HG03558 (cell line): ENCODE results near the gene FRMD4A.
A peak's percentile ranks its signal among the peaks of the same experiment; 100 is the strongest.
"Not testable (repeated sequence)": the region's sequence is repeated elsewhere in the genome, so short reads cannot be mapped to it uniquely, and the experiment has no call there.

ENCODE experiments used
- ATAC-seq: cut with Tn5 transposase; IDR thresholded peaks from one replicate; pipeline ENCODE4 v1.9.1; 2021; ENCODE audit warnings: moderate number of reproducible peaks; ENCODE audit not compliant: unreplicated experiment; ENCODE audit errors: extremely low read depth

FRMD4A gene

DNA sequence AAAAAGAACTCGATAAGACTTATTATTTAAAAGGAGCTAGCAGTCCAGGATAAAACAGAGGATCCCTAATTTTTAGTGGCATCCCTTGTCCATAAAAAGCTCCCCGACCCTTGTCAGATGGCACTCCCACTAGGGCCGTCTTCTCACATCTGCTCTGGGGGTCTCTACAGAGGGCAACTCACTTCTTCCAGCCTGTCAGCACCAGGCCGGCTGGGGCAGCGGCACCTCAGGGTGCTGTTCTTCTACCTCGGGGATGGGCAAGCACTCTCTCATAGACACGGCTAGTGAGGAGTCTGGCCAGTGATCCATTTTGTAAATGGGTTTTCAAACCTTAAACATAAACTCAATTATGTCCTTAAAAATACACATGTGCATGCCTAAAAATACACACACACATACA, 609.2 kb downstream of the FRMD4A start:
- no peak for ATAC-seq

DNA sequence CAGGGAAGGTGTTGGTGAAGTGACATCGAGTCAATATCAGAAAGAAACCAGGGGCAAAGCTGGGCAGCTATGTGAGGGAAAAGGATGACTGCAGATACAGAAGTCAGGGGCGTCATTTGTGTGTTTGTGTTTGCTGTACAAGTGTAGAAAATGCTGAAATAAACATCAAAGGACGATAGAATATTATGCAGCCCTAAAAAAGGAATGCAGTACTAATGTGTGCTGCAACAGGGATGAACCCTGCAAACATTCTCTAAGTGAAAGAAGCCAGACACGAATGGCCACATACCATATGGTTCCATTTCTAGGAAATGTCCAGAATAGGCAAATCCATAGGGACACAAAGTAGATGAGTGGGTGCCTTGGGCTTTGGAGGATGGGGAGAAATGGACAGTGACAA, 610.0 kb downstream of the FRMD4A start:
- no peak for ATAC-seq

DNA sequence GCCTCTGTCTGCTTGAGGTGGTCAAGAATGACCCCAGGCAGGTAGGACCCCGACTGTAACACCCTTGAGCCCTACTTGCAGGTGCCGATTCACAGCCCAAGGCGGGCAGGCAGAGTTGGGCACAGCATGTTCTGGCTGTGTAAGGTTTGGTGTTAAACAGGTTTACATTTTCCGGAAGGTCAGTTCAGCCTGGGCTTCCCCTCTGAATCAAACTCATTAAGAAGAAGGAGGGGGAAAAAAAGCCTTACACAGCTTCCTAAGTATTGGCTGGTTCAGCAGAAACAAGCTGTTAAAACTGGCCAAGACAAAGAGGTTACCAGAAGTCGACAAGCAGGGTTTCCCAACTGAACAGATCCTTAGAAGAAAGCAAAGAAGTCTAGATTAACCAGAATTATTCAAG, 611.3 kb downstream of the FRMD4A start:
- ATAC-seq = no peak

DNA sequence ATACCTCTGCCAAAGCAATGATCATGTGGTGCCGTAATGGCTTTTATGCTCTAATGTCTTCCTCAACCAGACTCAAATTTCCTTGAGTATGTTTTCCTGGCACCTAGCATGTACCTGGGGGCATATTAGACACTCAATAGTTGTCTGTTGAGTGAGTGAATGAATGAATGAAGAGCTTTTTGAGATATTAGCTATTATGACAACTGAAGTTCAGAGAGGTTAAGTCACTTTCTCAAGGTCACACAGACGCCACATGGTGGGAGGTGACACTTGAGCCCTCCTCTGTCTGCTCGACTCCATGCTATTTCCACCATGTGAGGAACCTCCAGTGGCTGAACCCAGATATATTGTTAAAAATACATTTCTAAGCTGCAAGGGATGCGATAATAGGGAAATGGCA, 611.9 kb downstream of the FRMD4A start:
- no peak for ATAC-seq

DNA sequence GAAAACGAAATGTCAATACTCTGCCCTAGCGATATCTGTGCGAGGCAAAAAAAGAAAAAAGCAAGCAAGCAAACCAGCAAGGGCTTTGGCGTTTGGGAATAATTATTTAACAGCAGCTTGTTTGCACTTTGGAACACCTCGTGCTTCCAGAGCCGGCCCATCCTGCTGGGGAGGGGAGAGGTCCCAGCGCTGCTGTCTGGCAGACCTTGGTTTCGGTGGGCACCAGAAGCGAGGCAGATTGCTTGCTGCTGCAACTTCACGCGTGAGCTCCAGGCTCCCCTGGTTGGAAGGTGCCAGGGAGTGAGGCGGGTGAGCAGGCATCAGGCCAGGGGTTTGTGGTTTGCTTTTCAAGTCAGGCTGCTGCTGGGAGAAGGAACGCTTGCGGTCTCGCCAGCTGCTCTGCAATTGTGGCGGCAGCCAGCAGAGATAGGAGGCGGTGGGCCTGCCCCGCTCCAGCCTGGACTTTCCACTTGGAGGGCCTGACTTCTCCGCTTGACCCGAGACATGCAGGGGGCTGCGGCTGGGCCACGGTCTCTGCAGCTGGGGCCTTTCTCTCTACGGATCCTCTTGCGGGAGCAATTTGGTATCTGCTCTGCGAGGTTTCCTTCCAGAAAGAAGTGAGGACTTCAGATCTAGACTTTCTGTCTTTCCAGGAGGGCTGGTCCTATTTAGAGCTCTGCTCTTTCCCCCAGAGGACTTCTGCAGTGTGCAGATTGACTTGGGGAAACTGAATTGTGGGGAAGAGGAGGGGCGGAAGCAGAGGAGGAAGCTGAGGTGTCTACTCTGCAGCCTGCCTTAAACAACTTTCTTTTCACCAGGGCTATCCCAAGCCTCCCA, 612.6 kb downstream of the FRMD4A start:
- no peak for ATAC-seq

DNA sequence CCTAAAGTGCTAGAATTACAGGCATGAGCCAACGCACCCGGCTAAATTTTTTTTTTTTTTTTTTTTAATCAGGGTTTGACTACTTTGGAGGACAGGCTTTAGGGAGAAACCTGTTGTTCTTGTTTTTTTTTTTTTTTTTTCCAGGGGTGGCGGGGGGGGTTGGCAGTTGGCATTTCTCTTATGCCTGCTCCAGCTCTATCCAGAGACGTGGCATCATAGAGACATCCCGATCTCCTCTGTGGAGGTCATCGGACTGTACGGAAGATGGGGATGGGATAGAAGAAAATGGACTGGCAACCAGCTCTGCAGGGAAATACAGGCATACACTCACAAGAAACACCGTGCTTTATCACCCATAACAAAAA, 613.2 kb downstream of the FRMD4A start:
- no peak for ATAC-seq

DNA sequence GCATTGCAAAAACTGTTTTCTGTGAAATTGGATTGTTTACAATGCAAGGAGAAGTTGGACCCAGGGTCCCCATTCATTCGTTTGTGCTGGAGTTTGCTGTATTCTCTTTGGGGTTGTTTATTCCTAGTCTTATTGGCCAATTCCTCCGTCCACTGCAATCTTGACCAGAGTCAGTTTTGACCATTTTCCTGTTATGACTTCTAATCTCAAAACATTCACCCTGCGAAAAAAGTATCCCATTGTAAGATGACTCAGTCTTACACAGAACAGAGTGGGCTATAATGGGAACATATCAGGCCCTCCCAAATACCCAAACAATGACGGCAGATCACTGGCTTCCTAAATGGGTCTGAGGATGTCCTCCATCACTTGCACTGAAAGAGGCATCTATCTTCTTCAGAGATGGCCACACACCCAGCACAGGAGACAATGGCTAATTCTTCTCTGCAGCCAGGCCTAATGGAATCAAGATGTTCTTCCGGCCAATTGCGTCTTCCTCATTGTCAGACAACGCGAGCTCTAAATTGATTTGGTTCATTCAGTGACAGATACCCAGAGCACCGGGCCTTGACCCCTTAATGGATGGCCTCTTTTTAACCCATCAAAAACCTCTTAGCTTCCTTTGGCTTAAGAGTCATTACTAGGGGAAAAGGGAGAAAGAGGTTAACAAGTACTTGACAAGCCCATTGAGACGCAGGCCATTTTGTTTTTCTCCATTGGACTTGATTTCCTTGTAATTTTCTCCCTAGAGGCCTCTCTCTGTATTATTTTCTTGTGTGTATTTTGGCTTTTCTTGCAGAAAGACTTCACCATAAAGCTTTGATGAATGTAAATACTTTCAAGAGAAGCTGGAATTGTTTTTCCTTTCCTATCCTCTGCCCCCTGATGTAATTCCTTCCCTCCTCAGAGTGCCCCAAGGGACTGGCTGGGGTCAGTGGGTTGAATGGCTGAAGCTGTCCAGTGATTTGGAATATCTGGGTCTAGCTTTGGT, 614.3 kb downstream of the FRMD4A start:
- no peak for ATAC-seq

DNA sequence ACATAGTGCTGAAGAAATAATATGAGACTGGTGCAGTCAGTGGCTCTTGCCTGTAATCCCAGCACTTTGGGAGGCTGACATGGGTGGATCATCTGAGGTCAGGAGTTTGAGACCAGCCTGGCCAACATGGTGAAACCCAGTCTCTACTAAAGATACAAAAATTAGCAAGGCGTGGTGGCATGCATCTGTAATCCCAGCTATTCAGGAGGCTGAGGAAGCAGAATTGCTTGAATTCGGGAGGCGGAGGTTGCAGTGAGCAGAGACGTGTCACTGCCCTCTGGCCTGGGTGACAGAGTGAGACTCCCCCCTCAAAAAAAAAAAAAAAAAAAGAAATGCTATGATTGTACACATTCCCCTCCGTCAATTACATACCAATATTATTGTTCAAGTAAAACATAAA, 615.1 kb downstream of the FRMD4A start:
- not testable (repeated sequence) for ATAC-seq

DNA sequence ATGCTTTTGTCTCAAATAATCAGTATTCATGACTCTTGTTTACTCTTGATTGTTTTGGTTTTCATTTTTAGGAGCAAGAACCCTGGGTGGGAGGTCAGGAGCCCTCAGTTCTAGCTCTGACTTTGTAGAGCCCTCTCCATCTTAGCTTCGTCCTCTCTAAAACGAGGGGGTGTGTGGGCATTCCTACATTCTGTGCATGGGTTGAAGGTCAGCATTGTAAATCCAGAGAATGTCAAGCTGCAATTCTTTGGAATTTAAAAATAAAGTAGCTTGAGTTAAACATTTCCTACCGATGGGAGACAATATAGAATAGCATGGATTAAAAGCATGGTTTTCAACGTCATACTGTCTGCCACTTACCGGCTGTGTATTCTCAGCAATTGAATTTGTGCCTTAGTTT, 615.6 kb downstream of the FRMD4A start:
- ATAC-seq = no peak

DNA sequence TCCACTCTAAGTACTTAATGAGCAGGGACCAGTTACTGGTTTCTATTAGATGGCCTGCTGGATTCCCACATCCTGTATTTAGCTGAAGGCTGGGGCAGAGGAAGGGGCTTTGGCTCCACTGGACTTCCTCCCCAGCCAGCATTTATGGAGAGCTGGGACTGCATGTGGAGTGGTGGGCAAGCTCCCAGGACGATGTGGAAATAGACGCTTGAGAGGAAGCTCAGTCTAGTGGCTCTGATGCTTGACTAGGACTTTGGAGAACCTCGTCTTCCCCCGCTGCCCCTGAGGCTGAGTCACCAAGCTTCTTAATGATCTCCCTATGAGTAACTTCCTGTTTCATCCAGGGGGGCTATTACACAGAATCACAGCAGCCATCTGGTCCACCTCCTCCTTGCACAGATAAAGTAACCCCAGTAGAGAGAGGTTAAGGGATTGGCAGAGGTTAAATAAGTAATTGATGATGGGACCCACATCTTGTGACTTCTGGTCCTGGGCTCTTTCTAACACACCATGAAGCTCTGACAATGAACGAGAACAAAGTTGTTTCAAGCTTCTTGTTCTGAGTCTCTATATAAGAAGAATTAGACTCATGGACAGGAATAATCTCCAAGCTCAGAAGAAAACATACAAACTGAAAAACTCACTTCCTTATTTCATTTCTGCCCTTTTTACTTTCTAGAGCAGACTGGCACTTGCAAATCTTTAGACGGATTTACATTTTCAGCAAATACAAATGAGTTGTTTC, 617.7 kb downstream of the FRMD4A start:
- ATAC-seq = peak; percentile 59

DNA sequence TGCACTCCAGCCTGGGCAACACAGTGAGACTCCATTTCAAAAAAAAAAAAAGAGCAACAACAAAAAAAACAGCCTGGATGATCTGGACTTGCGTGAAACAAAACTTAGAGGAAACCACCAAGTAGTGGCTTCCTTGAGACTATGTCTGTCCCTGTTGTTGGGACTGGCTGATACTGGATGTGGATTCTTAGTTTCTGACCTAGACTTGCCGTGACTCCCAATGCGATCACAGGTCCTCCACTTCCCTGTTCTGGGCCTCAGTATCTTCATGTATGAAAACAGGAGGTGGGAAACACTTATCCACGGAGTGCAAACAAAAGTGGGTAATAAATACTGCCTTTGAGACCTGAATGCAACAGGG, 618.3 kb downstream of the FRMD4A start:
- no peak for ATAC-seq

DNA sequence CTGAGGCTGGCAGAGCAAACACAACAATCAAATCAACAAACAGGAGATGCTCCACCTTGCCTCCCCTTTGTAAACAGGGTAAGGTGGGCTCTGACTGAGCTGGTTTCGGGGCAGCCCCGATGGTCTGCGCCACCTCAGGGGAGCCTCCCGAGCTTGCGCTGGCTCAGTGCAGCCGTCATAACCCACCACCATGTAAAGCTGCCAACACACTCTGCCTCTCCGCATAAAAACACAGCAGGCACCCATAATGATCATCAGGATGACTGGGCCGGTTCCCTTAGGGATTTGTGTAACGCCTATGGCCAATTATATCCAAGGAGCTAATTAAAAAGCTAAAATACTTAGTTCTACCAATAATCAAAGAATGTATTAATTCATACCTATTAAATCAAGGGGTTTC, 619.4 kb downstream of the FRMD4A start:
- no peak for ATAC-seq

DNA sequence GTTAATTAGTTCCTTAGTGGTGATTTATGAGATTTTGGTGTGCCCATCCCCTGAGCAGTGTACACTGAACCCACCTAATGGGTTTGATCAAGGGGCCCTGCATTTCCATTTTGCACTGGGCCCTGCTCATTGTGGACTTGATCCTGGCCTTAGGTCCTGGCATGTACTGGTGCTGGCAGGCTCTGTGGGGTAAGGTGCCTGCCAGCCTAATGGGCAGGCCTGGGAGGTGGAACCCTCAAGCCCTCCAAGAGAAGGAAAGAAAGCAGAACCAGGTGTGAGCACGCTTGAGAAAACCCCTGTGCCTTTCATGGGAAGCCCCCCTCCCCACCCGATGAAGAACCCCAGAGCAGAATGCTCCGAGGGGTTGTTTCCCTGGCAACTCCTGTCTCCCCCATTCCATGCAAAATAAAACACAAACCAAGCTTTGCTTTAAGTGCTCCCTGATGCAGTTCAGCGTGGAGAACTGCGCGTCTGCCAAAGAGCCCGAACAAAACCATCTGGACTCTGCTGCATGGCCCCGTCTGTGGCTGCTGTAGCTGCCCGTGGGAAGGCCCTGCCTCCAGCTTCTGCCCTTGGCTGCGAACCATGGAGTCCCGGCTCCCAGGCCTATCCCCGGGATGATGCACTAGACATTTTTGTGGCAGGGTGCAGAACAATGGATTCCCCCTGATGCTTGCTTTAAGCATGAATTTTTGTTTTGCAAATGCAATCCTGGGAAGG, 620.6 kb downstream of the FRMD4A start:
- no peak for ATAC-seq

DNA sequence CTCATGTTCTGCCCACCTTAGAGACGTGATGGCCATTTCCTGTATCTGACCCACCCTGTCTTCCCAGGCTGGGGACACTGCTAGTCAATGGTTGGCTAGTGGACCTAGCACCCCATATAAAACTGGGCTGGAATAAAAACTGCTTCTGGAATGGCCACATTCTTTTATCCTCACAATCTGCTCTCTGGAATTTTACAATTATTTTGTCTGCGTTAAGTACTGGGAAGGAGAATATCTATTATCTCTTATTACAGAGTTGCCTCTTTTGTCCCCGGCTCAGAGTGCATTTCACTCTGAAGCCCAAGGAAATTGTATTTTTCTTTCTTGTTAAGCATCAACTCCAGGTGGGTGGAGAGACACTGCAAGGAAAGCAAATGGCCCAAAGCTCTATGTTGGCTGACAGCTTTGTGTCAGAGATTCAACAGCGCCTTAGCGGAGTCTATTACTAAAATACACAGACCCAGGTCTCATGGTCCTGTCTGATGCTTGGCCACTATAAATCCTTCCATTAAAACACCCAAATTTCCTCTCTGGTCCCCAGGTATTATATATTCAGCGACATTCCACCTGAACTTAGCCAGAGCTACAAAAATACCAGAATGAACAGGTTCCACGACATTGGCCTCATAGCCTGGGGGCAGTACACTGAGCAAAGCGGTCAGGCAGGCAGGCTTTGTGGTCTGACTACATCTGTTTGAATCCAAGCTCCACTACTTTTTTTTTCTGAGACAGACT, 622.3 kb downstream of the FRMD4A start:
- no peak for ATAC-seq

DNA sequence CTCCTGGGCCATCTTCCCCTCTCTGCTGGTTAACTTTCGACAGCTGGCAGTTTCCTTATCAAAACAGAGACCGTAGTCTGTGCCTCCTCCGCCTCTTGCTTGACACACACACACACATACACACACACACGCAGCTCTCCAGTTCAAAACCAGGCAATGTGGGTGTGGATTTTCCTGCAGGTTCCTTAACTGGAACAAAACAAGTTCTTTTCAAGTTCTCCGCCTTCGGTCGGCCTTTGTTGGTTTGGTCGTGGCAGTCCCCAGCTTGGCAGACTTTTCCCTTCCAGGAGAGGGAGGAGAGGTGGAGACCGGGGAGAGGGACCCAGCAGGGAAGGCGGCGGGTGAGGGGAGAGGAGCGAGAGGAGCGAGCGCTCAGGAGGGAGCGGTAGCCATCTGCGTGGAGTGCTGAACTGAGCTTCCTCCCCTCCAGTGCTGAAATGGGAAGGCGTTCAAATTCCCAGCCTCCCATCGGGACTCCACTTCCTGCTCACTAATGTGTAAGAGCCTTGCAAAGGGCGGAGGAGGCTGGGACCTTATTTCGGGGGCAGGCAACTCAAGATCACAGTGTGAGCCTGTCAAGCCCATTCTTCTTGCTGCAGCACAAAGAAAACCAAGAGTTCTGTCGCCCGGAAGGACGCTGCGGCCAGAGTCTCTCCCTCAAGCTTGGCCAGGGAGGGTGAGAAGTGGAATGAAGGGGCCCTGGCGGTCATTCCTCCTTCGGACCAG, 623.4 kb downstream of the FRMD4A start:
- no peak for ATAC-seq

DNA sequence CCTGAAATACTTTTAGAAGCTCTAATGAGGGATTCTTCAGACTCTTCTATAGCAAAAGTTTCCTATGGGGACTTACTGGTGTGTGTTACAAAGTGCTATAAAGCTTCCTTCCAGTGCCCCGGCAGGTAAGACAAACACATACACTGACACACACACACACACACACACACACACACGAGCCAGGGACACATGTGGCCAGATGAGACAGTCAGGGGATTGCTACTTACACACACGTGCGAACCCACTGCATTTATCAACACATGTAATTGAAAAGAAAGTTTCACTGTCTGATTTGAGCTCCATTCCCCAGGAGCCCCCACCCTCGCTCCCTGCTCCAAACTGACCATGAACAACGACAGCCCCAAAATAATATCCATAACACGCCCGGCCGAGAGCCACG, 624.1 kb downstream of the FRMD4A start:
- no peak for ATAC-seq

DNA sequence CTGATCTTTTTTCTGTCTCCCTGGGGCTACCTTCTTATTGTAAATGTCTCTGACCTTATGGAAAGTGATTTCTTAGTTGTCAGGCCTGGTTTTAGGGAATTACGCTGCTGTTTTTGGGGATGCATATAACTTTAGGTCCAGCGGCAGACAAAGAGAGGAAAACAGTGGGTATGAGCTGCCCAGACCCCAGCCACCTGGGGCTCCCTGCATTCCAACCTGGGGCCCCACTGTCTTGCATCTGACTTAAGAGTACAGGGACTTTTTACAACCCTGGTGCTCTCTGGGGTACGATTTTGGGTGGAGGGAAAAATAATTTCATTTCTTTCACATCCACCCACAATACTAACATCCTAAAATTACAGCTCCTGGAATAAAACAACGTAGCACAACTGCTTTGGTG, 624.5 kb downstream of the FRMD4A start:
- ATAC-seq = no peak

DNA sequence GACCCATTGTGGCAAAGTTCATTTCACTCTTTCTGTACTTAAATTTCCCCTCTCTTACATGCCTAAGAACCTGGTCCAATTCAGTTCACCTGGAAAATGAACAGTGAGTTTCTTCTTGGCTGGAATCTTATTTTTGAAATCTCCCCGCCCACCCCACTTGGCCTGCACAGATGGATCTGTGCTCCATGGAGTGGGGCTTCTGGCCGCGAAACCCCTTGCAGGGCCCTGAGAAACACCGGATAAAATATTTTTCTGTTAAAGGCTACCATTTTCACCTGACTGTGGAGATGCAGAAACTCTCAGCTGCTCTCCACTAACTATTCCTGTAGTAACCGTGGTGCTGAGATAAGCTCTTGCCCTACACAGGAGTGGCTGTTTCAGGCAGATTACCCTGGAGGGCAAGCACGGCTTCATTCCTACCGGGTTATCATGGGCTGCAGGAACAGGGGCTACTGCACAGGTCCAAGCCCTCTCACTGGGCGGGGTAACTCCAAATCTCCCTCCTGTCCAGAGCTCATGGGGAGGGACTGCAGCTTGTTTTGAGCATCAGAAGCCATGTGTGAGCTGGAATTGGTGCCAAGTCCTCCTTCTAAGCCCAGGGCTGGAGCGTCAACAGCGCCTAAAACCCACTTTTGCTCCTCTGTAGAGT, 625.1 kb downstream of the FRMD4A start:
- no peak for ATAC-seq
